OCI-LY1 (cell line): ENCODE measurements around the gene POLRMT.

Experiments
- H2AFZ ChIP-seq: fragments of 200-600 bp; sonication (generic), shearing (Covaris generic); 2 replicates; pipeline ENCODE4 v1.6.0; 2014; ENCODE audit warnings: antibody characterized with exemption, mild to moderate bottlenecking, low read length
- H3F3A ChIP-seq: fragments of 200-600 bp; sonication (generic), shearing (Covaris generic); 2 replicates; pipeline ENCODE4 v1.6.0; 2014; ENCODE audit warnings: mild to moderate bottlenecking, antibody characterized with exemption, low read length, moderate library complexity; ENCODE audit not compliant: insufficient read depth
- H3K27ac ChIP-seq: fragments of 200-600 bp; sonication (generic); 2 replicates; pipeline ENCODE4 v1.5.1; 2014; ENCODE audit warnings: low read length, mixed run types, mild to moderate bottlenecking, low read depth; ENCODE audit not compliant: poor library complexity, severe bottlenecking
- H3K27me3 ChIP-seq: fragments of 200-600 bp; sonication (generic); 2 replicates; pipeline ENCODE4 v1.6.0; 2014; ENCODE audit warnings: antibody characterized with exemption, mild to moderate bottlenecking, low read length, moderate library complexity; ENCODE audit not compliant: insufficient read depth
- H3K36me3 ChIP-seq: fragments of 200-600 bp; sonication (generic); 2 replicates; pipeline ENCODE4 v1.6.1; 2014; ENCODE audit warnings: mild to moderate bottlenecking, antibody characterized with exemption, low read length, moderate library complexity, mixed read lengths; ENCODE audit not compliant: insufficient read depth
- H3K4me1 ChIP-seq: fragments of 200-600 bp; sonication (generic); 2 replicates; pipeline ENCODE4 v1.5.1; 2014; ENCODE audit warnings: mild to moderate bottlenecking, low read length, moderate library complexity; ENCODE audit not compliant: insufficient read depth, severe bottlenecking
- H3K4me2 ChIP-seq: fragments of 200-600 bp; sonication (generic), shearing (Covaris generic); 2 replicates; pipeline ENCODE4 v1.6.1; 2014; ENCODE audit warnings: low read length
- H3K4me3 ChIP-seq: fragments of 200-600 bp; sonication (generic); 2 replicates; pipeline ENCODE4 v1.5.1; 2014; ENCODE audit warnings: low read length, low read depth, mild to moderate bottlenecking, mixed read lengths; ENCODE audit not compliant: poor library complexity, severe bottlenecking
- H3K79me2 ChIP-seq: fragments of 200-600 bp; shearing (Covaris generic); 2 replicates; pipeline ENCODE4 v1.6.1; 2016; ENCODE audit warnings: mixed run types, low read length, mixed read lengths; ENCODE audit not compliant: insufficient read depth
- H3K9ac ChIP-seq: fragments of 200-600 bp; sonication (generic), shearing (Covaris generic); 2 replicates; pipeline ENCODE4 v1.6.1; 2014; ENCODE audit warnings: mild to moderate bottlenecking, low read length, mixed read lengths
- H3K9me2 ChIP-seq: fragments of 200-600 bp; sonication (generic), shearing (Covaris generic); 2 replicates; pipeline ENCODE4 v1.6.1; 2014; ENCODE audit warnings: low read depth, mild to moderate bottlenecking, low read length, mixed read lengths
- H3K9me3 ChIP-seq: fragments of 200-600 bp; shearing (Covaris generic); 2 replicates; pipeline ENCODE4 v1.6.1; 2014; ENCODE audit warnings: low read length, mixed read lengths
- H4K20me1 ChIP-seq: fragments of 200-600 bp; sonication (generic), shearing (Covaris generic); 2 replicates; pipeline ENCODE4 v1.6.0; 2016; ENCODE audit warnings: mild to moderate bottlenecking, low read length; ENCODE audit not compliant: insufficient read depth
- EZH2 ChIP-seq: fragments of 200-600 bp; sonication (generic), shearing (Covaris generic); IDR thresholded peaks from 2 replicates; pipeline ENCODE4 v1.8.0; 2017; ENCODE audit warnings: borderline replicate concordance, mixed run types, mild to moderate bottlenecking, antibody characterized with exemption, low read length, moderate library complexity, mixed read lengths
- TF ChIP-seq, protein P1 (sequence below): fragments of 200-600 bp; sonication (generic), shearing (Covaris generic); IDR thresholded peaks from 2 replicates; pipeline ENCODE4 v1.5.1; 2017; ENCODE audit warnings: mild to moderate bottlenecking, antibody characterized with exemption, low read length, moderate library complexity, mixed read lengths

POLRMT gene

DNA sequence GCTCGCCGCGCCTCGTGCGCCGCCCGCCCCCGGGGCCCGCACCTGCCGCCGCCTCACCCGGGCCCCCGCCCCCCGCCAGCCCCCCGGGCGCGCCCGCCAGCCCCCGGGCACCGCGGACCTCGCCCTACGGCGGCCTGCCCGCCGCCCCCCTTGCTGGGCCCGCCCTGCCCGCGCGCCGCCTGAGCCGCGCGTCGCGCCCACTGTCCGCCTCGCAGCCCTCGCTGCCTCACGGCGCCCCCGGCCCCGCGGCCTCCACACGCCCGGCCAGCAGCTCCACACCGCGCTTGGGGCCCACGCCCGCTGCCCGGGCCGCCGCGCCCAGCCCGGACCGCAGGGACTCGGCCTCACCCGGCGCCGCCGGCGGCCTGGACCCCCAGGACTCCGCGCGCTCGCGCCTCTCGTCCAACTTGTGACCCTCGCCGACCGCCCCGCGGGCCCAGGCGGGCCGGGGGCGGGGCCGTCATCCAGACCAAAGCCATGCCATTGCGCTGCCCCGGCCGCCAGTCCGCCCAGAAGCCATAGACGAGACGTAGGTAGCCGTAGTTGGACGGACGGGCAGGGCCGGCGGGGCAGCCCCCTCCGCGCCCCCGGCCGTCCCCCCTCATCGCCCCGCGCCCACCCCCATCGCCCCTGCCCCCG is 17.2 kb downstream of the POLRMT start:
- 0 out of 2 replicates have a peak, but pooled peaks cover 4% of the 10 kb centered on the region for H3F3A ChIP-seq
- H3K36me3 ChIP-seq = peaks cover 56% of the 10 kb centered on the region
- no peaks in the 10 kb centered on the region for H3K79me2 ChIP-seq
- no peak overlapping the region for H3K4me2 ChIP-seq
- H3K9me2 ChIP-seq = no peaks in the 10 kb centered on the region
- H3K9me3 ChIP-seq = no peaks in the 10 kb centered on the region
- H3K27ac ChIP-seq = no peak overlapping the region
- H3K9ac ChIP-seq = no peak overlapping the region
- H2AFZ ChIP-seq = no peak overlapping the region
- TF ChIP-seq, protein P1, sequence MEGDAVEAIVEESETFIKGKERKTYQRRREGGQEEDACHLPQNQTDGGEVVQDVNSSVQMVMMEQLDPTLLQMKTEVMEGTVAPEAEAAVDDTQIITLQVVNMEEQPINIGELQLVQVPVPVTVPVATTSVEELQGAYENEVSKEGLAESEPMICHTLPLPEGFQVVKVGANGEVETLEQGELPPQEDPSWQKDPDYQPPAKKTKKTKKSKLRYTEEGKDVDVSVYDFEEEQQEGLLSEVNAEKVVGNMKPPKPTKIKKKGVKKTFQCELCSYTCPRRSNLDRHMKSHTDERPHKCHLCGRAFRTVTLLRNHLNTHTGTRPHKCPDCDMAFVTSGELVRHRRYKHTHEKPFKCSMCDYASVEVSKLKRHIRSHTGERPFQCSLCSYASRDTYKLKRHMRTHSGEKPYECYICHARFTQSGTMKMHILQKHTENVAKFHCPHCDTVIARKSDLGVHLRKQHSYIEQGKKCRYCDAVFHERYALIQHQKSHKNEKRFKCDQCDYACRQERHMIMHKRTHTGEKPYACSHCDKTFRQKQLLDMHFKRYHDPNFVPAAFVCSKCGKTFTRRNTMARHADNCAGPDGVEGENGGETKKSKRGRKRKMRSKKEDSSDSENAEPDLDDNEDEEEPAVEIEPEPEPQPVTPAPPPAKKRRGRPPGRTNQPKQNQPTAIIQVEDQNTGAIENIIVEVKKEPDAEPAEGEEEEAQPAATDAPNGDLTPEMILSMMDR = no peak
- no peak for TF ChIP-seq EZH2
- no peaks in the 10 kb centered on the region for H3K27me3 ChIP-seq
- H3K4me3 ChIP-seq = no peak overlapping the region
- peaks cover 10% of the 10 kb centered on the region for H3K4me1 ChIP-seq
- no peaks in the 10 kb centered on the region for H4K20me1 ChIP-seq

DNA sequence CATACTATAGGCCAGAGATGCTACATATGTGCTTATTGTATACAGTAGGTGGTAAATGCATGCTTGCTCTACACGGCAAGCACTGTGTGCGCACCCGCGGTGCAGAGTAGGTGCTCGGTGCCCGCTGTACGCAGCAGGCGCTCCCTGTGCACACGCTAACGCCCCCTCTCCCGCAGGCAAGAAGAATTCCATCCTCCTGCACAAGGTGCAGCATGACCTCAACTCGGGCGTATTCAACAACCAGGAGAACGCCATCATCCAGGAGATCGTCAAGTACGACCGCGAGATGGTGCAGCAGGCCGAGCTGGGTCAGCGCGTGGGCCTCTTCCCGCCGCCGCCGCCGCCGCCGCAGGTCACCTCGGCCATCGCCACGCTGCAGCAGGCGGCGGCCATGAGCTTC is 17.7 kb downstream of the POLRMT start:
- H3K4me1 ChIP-seq = peaks cover 16% of the 10 kb centered on the region
- TF ChIP-seq EZH2 = no peak
- TF ChIP-seq, protein P1 = no peak
- no peaks in the 10 kb centered on the region for H3K9me3 ChIP-seq
- peaks cover 56% of the 10 kb centered on the region for H3K36me3 ChIP-seq
- no peak overlapping the region for H3K4me2 ChIP-seq
- no peak overlapping the region for H3K27ac ChIP-seq
- H3K4me3 ChIP-seq = no peak overlapping the region
- H3K27me3 ChIP-seq = no peaks in the 10 kb centered on the region
- no peak overlapping the region for H3K9ac ChIP-seq
- no peaks in the 10 kb centered on the region for H3K79me2 ChIP-seq
- H2AFZ ChIP-seq = no peak overlapping the region
- no peaks in the 10 kb centered on the region for H4K20me1 ChIP-seq
- H3F3A ChIP-seq = 0 out of 2 replicates have a peak, but pooled peaks cover 4% of the 10 kb centered on the region
- no peaks in the 10 kb centered on the region for H3K9me2 ChIP-seq

DNA sequence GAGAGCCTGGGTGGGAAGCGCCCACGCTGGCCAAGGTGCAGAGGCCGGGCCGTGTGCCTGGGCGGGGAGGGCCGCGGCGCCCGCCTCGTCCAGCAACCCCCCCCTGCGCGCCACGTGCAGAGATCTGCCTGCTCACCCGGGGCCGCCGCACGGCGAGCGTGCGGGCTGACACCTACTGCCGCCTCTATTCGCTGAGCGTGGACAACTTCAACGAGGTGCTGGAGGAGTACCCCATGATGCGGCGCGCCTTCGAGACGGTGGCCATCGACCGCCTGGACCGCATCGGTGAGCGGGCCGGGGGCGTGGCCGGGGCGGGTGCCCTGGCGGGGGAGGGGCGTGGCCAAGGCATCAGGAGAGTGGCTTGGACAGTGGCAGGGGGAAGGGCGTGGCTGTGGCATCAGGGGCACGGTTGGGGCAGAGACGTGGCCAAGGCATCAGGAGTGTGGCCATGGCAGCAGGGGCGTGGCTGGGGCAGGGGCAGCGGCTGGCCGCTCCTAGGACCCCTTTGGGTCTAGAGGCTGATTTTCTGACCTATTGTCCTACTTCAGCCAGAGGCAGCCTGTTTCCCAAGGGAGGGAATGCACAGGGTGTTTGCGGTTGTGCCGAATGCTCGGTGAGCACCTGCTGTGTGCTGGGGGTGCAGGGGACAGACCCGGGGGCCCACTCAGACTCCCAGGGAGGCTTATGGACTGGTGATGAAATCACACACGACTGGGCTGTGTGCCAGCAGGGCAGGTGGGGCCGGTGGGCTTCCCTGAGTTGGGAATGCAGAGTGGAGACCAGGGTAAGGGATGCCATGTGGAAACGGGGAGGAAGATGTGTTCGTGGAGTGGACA is 19.4 kb downstream of the POLRMT start:
- Histone ChIP-seq H3K9me2 (no peaks in the 10 kb centered on the region), H3K27ac (no peak overlapping the region), H3K9ac (no peak overlapping the region), H3K4me2 (no peak overlapping the region), H2AFZ (no peak overlapping the region), H3K9me3 (no peaks in the 10 kb centered on the region), H3K4me1 (peaks cover 33% of the 10 kb centered on the region), H3K36me3 (peaks cover 40% of the 10 kb centered on the region), H3K4me3 (no peak overlapping the region), H3K27me3 (no peaks in the 10 kb centered on the region), H3K79me2 (no peaks in the 10 kb centered on the region), H4K20me1 (no peaks in the 10 kb centered on the region), H3F3A (0 out of 2 replicates have a peak, but pooled peaks cover 4% of the 10 kb centered on the region)
- TF ChIP-seq EZH2 = no peak
- TF ChIP-seq, protein P1 = no peak
